HG03064 (cell line): ENCODE results near the gene MAN2A2.
A peak's percentile ranks its signal among the peaks of the same experiment; 100 is the strongest.

Source experiments
- ATAC-seq: cut with Tn5 transposase; IDR thresholded peaks from one replicate; pipeline ENCODE4 v1.9.1; 2021; ENCODE audit warnings: low read depth; ENCODE audit not compliant: unreplicated experiment

The MAN2A2 gene

DNA sequence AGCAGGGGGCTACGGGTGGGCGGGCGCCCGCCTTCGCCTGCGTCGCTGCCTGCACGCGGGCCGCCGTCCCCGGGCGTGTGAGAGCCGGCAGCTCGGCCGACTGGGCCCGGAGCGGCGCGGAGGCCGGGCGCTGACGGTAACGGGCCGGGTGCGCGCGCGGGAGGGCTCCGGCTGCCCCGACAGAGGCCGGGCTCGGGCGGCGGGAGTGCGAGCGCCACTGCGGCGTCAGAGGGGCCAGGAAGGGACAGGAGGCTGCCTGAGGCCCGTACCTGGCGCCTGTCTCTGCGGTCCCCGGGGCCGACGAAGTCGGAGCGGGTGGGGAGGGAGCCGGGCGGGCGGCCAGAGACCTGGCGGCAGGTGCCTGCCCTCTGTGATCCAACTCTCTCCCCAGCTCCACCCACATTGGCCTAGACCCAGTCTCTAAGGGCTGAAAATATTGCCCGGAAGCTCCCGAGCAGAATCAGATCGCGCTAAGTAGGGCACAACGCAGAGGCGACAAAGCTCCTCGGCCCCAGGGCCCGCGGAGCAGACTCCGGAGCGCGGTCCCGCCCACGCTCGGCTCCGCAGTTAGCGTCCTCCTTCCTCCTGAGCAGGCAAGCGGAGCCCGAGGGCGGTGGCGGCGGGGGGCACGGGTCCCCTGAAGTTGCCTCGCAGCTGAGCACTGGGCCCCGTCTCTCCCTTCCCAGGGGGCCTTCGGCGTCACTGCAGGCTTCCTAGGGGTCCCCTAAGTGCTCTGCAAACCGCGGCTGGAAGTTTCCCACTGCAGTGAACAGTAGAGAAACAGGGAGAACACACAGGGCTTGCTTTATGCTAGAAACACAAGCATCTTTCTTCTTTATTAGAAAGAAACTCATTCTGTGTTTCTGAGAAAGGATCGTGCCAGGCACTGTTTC, at the start of gene MAN2A2:
Gene MAN2A2, plus strand, starts transcription at position 463 of the 893 bp plus-strand sequence. CDS start 906 bp downstream, outside the sequence.
- ATAC-seq, result peak; percentile 52

GRCh38 chr15:90855139-90855538, 48.0 kb upstream of the MAN2A2 start:
- ATAC-seq, result no peak

- ATAC-seq, result no peak
Measured at GRCh38 chr15:90857337-90857736, 45.8 kb upstream of the MAN2A2 start.

- ATAC-seq, result no peak
Measured at GRCh38 chr15:90857883-90858443, 45.1 kb upstream of the MAN2A2 start.

DNA sequence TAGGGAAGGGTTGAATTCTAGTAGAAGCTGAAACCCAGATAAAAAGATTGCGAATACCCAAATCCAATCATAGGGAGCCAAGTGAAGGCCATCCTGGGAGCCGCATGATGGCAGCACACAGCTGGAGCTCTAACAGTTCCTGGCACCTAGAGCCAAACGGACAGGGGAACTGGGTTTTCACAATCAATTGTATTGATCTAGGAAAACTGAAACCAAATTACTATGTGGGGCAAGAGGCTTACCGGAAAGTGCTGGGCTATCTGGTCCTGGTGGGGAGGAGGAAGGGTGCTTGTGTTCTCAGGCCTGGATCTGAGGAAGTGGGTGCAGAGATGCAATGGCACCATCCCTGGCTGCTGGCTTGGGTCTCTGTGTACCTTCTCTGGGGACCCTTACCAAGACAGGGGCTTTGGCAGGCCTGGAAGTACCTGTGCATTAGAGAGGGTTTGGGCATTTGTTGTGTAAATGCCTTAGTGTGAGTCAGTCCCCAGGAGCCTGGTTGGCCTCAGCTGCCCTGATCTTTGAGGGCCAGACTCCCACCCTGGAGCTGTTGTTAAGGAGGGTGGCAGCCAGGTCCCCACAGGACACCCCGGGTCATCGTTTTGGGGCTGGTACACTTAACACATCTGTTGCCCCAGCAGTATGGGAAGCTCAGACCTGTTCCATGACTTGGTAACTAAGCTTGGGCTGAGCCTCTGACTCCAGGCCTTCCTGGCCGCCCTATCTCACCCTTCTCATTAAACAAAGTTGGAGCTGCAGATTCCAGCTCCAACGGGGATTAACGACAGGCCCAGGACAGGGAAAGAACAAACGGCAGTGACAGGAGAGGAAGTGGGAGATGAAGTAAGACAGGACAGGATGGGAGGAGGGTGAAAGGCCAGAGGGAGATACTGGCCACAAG, 43.6 kb upstream of the MAN2A2 start:
- no peak for ATAC-seq

DNA sequence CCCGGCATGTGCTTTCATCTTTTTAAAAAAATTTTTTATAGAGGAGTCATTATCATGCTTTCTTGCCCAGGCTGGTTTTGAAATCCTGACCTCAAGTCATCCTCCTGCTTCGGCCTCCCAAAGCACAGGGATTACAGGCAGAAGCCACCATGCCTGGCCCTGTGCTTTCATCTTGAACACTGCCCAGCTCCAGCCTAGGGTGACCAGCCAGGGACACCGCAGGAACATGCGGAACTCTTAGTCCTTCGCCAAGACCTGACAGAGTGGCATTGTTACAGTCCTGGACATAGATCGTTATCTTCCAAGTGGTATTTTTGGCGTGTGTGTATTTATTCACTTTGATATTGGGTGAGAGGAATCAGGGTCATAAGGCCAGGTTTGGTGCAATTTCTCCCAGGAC, 42.7 kb upstream of the MAN2A2 start:
- ATAC-seq, result no peak

- no peak for ATAC-seq
Measured at GRCh38 chr15:90860942-90861675, 42.0 kb upstream of the MAN2A2 start.

DNA sequence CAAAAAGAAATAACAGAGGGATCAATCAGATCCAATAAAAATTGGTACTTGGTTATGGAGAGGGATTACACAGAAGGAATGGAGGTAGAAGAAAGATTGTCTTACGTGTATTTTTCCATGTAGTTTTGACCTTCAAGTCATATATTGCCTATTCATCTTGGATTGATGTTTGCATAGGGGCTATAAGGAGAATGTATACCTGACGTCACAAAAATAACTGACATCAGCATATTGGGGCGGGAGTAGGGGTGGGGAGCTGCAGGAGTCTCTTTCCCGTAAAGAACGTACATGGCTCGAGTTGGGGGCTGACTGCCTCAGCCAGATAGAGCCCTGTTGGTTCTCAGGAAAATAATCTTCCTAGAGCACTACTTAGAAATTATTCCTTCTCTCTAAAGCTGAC, 40.6 kb upstream of the MAN2A2 start:
- ATAC-seq, result no peak

- no peak for ATAC-seq
Measured at GRCh38 chr15:90862964-90863778, 39.9 kb upstream of the MAN2A2 start.

DNA sequence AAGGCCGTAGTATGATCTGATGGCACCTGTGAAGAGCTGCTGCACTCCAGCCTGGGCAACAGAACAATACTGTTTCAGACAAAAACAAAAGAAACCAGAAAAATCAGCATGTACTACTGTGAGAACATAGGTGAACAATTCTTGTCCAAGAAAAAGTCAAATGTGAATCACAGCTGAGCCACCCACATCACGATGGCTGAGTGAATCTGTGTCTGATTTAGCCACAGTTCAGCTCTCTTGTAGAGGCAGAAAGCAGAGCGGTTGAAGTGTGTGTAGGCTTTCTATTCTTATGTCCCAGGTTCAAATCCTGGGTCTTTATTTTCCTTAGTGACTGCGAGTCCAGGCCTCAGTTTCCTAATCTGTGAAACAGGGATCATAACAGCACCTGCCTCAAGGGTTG, 39.1 kb upstream of the MAN2A2 start:
- ATAC-seq, result no peak

DNA sequence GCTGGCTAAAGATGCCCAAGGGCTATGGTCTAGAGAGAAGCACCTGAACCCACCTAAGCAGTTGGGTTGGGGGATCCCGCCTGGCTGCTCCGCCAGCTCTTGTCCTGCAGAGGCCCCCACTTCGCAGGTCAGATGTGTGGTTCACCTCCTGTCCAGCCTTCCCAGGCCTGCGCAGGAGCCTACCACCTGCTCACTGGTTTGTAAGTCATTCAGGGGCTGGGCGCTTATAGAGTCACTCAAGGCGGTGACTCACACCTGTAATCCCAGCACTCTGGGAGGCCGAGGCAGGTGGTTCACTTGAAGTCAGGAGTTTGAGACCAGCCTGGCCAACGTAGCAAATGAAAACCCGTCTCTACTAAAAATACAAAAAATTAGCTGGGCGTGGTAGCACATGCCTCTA, 38.6 kb upstream of the MAN2A2 start:
- ATAC-seq, result no peak

DNA sequence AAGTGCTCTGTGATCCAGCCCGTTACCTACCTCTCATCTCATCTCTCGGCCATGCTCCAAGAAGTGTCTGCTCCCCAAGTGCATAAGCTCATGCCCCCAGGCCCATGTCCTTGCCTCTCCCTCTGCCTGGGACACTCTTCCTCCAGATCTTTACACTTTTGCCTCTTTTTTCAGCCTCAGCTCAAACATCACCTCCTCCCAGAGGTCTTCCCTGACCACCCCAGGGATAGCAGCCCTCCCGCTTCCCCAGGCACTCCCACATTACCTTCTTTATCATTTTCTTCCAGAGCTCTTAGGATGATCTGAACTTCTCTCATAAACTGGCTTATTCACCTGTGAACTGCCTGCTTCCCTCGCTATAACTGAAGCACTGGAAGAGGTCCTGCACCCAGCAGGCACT, 37.4 kb upstream of the MAN2A2 start:
- ATAC-seq, result no peak

- no peak for ATAC-seq
Measured at GRCh38 chr15:90866161-90866715, 36.9 kb upstream of the MAN2A2 start.

GRCh38 chr15:90866800-90867199, 36.3 kb upstream of the MAN2A2 start:
- ATAC-seq, result no peak

DNA sequence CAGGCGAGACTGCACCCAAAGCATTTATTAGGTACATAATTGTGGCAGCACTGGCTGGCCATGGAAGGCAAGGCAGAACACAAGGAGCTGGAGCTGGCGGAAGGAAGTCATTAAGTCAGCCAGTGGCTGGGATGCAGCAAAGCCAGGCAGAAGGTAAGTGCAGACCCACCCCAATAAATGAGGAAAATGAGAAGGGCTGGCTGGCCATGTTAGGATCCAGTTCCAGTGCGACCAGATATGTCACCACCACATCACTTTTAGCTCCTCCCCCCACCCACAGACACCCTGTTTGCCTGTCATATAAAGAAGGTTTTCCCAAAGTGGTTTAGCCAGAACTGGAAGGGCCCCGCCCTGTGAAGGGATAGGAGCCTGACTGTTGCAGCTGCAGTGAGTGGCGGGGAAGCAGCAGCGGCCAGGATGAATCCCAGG, 34.8 kb upstream of the MAN2A2 start, which contains the start of gene FURIN:
Gene FURIN, plus strand, starts transcription at position 328 of the 429 bp plus-strand sequence. CDS start 7,153 bp downstream, outside the sequence.
- ATAC-seq, result no peak

DNA sequence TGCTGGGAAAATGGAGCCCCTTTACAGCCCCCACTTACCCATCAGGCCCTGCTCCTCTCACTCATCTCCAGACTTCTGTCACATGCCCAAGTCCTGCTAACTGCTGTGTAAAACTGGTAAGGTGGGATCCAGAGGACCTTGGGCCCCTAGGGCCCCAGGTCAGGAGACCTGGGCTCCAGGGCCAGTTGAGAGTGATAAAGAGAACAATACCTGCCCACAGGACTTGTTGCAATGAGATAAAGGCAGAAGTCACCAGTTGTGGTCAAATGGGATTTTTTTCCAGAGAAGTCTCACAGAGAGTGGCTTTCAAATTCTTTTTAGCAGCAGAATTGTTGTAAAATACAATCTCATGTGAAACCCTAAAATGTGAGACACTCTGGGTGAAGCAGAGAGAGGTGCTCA, 34.0 kb upstream of the MAN2A2 start:
- ATAC-seq, result no peak

DNA sequence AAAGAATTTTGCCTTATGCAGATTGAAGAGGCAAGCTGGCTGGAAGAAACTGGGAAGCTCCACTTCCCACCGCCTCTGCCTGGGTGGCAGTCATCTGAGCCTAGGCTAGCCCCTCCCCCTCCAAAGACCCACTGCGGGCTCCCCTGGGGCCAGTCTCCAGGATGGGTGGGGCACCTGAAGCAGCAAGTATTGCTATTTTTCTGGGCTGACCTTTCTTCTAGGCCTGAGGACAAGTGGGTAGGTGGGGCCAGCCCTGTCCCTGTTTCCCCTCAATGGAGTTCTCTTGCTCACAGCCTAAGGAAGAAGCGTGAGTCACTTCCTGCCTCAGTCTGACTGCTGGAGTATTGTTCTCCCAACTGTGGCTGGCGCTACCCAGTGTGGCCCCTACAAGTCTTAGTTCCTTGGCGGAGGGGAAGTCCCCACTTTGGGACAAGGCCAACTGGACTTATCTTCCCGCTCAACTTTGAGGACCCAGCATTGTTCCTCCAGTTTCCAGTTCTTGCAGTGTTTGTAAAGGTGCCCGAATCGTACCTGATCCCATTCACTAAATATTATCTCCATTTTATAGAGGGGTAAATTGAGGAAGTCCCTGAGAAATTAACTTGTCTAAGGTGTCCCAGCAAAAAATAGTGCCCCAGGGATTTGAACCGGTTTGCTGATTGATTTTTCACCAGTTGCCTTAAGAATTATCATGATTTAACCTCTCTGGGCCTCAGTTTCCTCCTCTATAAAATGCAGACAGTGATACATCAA, 33.3 kb upstream of the MAN2A2 start:
- ATAC-seq, result no peak

DNA sequence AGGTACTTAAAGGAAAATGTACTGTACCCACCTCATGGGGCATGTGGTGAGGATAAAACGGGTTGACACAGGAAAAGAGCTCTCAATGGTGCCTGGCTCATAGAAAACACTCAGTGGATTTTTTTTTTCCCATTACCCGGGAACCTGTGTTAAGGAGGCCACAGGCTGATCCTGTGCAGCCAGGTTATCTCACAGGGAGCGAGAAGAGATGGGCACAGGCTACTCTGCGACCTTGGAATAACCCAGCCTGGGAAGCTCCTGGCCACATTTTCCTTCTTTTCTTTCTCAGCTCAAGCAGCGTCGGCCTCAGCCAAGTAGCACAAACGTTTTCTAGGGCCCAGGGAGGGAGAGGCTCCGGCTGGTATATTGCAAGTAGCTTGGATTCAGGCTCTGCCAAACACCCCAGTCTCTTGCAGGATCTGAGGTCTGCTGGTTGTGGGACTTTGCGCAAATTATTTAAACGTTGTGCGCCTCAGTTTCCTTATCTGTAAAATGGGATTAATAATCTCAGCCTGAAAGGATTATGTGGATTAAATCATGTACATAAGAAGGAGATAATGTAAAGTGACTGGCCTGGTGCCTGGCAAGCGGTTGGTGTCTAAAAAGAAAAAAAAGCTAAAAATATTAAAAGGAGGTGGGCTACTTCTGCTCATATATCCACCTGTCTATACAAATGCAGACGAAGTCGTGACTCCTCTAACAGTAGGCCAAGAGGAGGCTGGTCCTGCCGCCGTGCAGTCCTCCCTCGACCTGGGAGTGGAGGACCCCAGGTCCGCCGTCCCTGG, 32.6 kb upstream of the MAN2A2 start:
- no peak for ATAC-seq
